Thyroid gland (tissue), 4 donors: Measurements from ENCODE around the gene ARHGEF40.

Source experiments
- POLR2A ChIP-seq, 2 donors: fragments of 450-650 bp; IDR thresholded peaks; one replicate each; pipeline ENCODE4 v1.6.1; 2017; ENCODE audit warnings: antibody characterized with exemption in 2 of 2, mild to moderate bottlenecking in 2 of 2, moderate library complexity in 1 of 2
- TF ChIP-seq, protein P1 (sequence below), 6 experiments: fragments of 200-600 bp in 3 of 6; fragments of 450-650 bp in 3 of 6; sonication (generic) in 3 of 6; IDR thresholded peaks; one replicate each; pipeline ENCODE4 v1.5.1; 2016 to 2019; ENCODE audit warnings: antibody characterized with exemption in 6 of 6, mild to moderate bottlenecking in 2 of 6, inconsistent platforms in 1 of 6, moderate library complexity in 1 of 6

DNA sequence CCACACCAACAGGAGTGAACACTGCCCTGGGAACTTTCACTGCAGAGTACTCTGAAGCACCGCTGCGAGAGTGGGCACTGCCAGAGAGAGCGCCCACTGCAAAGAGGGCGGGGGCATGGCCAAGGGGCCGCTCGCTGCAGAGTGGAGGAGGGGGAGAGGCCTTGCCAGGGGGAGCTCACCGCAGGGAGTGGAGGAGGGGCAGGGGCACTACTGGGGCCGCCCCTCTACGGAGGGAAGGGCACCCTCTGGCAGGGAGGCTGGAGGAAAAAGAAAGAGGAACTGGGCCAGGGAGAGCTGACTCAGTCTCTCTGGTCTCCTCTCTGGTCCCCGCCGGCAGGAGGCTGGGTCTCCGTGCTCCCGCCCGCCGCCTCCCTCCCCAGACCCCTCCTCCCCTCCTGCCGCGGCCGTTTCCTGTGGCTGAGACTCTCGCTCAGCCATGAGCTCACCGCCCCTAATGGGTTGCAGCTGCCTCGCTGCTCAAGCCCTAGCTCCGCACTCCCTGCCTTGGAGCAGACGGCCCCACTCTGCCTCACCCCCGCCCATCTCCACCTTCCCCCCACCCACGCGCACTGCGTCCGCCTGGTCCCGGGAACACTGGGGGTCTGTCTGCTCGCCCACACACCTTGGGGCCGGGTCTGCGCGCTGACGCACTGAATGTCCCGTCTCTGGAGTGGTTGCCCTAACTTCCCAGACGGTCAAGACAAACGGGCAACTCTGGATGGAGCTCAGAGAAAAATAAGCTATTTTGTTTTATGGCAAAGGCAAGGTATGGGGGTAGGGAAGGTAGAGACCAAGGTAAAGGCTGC lies 1.3 kb downstream of the ARHGEF40 start:
- TF ChIP-seq POLR2A (IDR thresholded peaks at IDR 0.05): peak in 1 of 2 donors; percentile 21
- TF ChIP-seq, protein P1, sequence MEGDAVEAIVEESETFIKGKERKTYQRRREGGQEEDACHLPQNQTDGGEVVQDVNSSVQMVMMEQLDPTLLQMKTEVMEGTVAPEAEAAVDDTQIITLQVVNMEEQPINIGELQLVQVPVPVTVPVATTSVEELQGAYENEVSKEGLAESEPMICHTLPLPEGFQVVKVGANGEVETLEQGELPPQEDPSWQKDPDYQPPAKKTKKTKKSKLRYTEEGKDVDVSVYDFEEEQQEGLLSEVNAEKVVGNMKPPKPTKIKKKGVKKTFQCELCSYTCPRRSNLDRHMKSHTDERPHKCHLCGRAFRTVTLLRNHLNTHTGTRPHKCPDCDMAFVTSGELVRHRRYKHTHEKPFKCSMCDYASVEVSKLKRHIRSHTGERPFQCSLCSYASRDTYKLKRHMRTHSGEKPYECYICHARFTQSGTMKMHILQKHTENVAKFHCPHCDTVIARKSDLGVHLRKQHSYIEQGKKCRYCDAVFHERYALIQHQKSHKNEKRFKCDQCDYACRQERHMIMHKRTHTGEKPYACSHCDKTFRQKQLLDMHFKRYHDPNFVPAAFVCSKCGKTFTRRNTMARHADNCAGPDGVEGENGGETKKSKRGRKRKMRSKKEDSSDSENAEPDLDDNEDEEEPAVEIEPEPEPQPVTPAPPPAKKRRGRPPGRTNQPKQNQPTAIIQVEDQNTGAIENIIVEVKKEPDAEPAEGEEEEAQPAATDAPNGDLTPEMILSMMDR (IDR thresholded peaks at IDR 0.05): peak in 1 of 6 experiments; percentile 10
